ENCODE measurements around the gene CLDN4.
"Not testable (repeated sequence)": the region's sequence is repeated elsewhere in the genome, so short reads cannot be mapped to it uniquely, and the experiment has no call there.

Gene CLDN4

GRCh38 chr7:73823873-73824592 lies 6.8 kb upstream of the CLDN4 start:
- DNase-seq, result no peak

- DNase-seq, result no peak
Measured at GRCh38 chr7:73824986-73825385, 5.8 kb upstream of the CLDN4 start.

- no peak for DNase-seq
Measured at GRCh38 chr7:73827567-73828106, 3.2 kb upstream of the CLDN4 start.

GRCh38 chr7:73828107-73828803 lies 2.5 kb upstream of the CLDN4 start:
- peak in 1 of 4 experiments; percentile 19 for DNase-seq

GRCh38 chr7:73828972-73829371 lies 1.8 kb upstream of the CLDN4 start:
- no peak for DNase-seq

- DNase-seq, result no peak
Measured at GRCh38 chr7:73829505-73829904, 1.3 kb upstream of the CLDN4 start.

- DNase-seq, result no peak
Measured at GRCh38 chr7:73829921-73830680, 695 bp upstream of the CLDN4 start.

GRCh38 chr7:73831584-73831833 lies 713 bp downstream of the CLDN4 start:
- DNase-seq, result no peak

GRCh38 chr7:73831834-73832651 lies 1.2 kb downstream of the CLDN4 start:
- DNase-seq, result no peak

GRCh38 chr7:73832806-73833205 lies 2.0 kb downstream of the CLDN4 start:
- no peak for DNase-seq

- no peak for DNase-seq
Measured at GRCh38 chr7:73833251-73833919, 2.6 kb downstream of the CLDN4 start.

- DNase-seq, result no peak
Measured at GRCh38 chr7:73834626-73835191, 3.9 kb downstream of the CLDN4 start.

GRCh38 chr7:73837167-73837566 lies 6.4 kb downstream of the CLDN4 start:
- not testable (repeated sequence) for DNase-seq

- DNase-seq, result no peak
Measured at GRCh38 chr7:73838642-73839041, 7.8 kb downstream of the CLDN4 start.

GRCh38 chr7:73839290-73839689 lies 8.5 kb downstream of the CLDN4 start:
- no peak for DNase-seq

GRCh38 chr7:73839743-73840714 lies 9.2 kb downstream of the CLDN4 start:
- no peak for DNase-seq

GRCh38 chr7:73840715-73841379 lies 10.1 kb downstream of the CLDN4 start:
- no peak for DNase-seq

GRCh38 chr7:73841689-73842066 lies 10.9 kb downstream of the CLDN4 start:
- DNase-seq, result no peak

GRCh38 chr7:73842067-73842976 lies 11.5 kb downstream of the CLDN4 start, which contains the start of gene METTL27:
METTL27 (minus strand) TSS chr7:73842516; CDS start chr7:73842140, 376 bp downstream.
- peak; percentile 66 to 81 (median 76) for DNase-seq
